HepG2 (cell line): ENCODE measurements around the gene ACSBG1. TPM values are rescaled to one million over a fixed set of nuclear protein-coding genes. Genes with fewer than 3 reads are reported as not detected.

ENCODE experiments used
- ATF6 ChIP-seq: sonication (generic); formaldehyde crosslinking; conservative IDR thresholded peaks from 2 replicates; pipeline ENCODE4 v1.4.0; 2020; ENCODE audit warnings: missing genetic modification reagents
- CCAR2 ChIP-seq: fragments of 200-400 bp; formaldehyde crosslinking; optimal IDR thresholded peaks from 2 replicates; pipeline ENCODE3; 2018; ENCODE audit warnings: low read depth, mild to moderate bottlenecking, low read length, moderate library complexity
- CEBPB ChIP-seq: IDR thresholded peaks from 2 replicates; pipeline ENCODE4 v1.6.1; 2011; ENCODE audit warnings: low read depth, low read length, improper control_type of control experiment, borderline replicate concordance
- ELF3 ChIP-seq: IDR thresholded peaks from 2 replicates; pipeline ENCODE4 v1.6.1; 2016; ENCODE audit warnings: missing genetic modification reagents, missing compliant biosample characterization
- GATAD1 ChIP-seq: IDR thresholded peaks from 2 replicates; pipeline ENCODE4 v1.6.1; 2016; ENCODE audit warnings: missing genetic modification reagents, missing compliant biosample characterization
- HMG20A ChIP-seq: IDR thresholded peaks from 2 replicates; pipeline ENCODE4 v1.6.1; 2016; ENCODE audit warnings: borderline replicate concordance
- JUN ChIP-seq: sonication (generic); formaldehyde crosslinking; IDR thresholded peaks from 2 replicates; pipeline ENCODE4 v1.4.0; 2020; ENCODE audit warnings: mild to moderate bottlenecking, missing genetic modification reagents
- MBD4 ChIP-seq: IDR thresholded peaks from 2 replicates; pipeline ENCODE4 v1.6.1; 2012; ENCODE audit warnings: low read length, inconsistent platforms, borderline replicate concordance
- MYNN ChIP-seq: sonication (generic); formaldehyde crosslinking; IDR thresholded peaks from 2 replicates; pipeline ENCODE4 v1.4.0; 2020; ENCODE audit warnings: mild to moderate bottlenecking, low read depth, missing genetic modification reagents
- NR2F2 ChIP-seq: IDR thresholded peaks from 2 replicates; pipeline ENCODE4 v1.6.1; 2012; ENCODE audit warnings: low read depth, inconsistent platforms, borderline replicate concordance
- SMC3 ChIP-seq: IDR thresholded peaks from 2 replicates; pipeline ENCODE4 v1.6.1; 2011; ENCODE audit warnings: low read length, improper control_type of control experiment
- TCF7 ChIP-seq: sonication (generic); IDR thresholded peaks from 2 replicates; pipeline ENCODE4 v1.6.1; 2016; ENCODE audit warnings: antibody characterized with exemption, low read depth
- TGIF2 ChIP-seq: IDR thresholded peaks from 2 replicates; pipeline ENCODE4 v1.6.1; 2016; ENCODE audit warnings: control low read depth, missing compliant biosample characterization
- ZNF207 ChIP-seq: fragments of 450-650 bp; IDR thresholded peaks from 2 replicates; pipeline ENCODE4 v1.6.1; 2016; ENCODE audit warnings: antibody characterized with exemption, borderline replicate concordance
- ZNF451 ChIP-seq: sonication (generic); formaldehyde crosslinking; IDR thresholded peaks from 2 replicates; pipeline ENCODE4 v1.5.0; 2020; ENCODE audit warnings: mild to moderate bottlenecking, missing genetic modification reagents
- ZNF704 ChIP-seq: sonication (generic); formaldehyde crosslinking; IDR thresholded peaks from 2 replicates; pipeline ENCODE4 v1.8.1; 2023; ENCODE audit warnings: mild to moderate bottlenecking, inconsistent platforms, moderate library complexity, missing genetic modification reagents, borderline replicate concordance
- polyA plus RNA-seq, 8 experiments: library from polyadenylated mRNA; depleted of rRNA in 3 of 8; stranded (reverse) in 7 of 8; unstranded in 1 of 8; fragments of >200 nt; fragmentation: Illumina TruSeq in 4 of 8; extraction: Trizol in 4 of 8; gene quantifications; 2 replicates each; pipeline versions ENCODE4 v1.2.1 to v1.2.3, GENCODE V29; 2011 to 2016; ENCODE audit warnings: low read depth in 4 of 8, missing spikeins in 1 of 8, mixed read lengths in 1 of 8; ENCODE audit not compliant: insufficient read depth in 1 of 8
- total RNA-seq, 5 experiments: library from RNA; depleted of rRNA; stranded (reverse); fragments of >200 nt; fragmentation: Illumina TruSeq; extraction: Trizol; gene quantifications; 2 replicates each; pipeline ENCODE4 v1.2.3, GENCODE V29; 2016; ENCODE audit warnings: low read depth in 1 of 5
- TF ChIP-seq, protein P1 (sequence below): IDR thresholded peaks from 2 replicates; pipeline ENCODE4 v1.6.1; 2012; ENCODE audit warnings: low read length, improper control_type of control experiment

ACSBG1 gene
- total and polyA plus RNA-seq, 2 of the 13 experiments (the other 11 are each of a cell fraction or from before 2014, with no cell fraction given), result 0.35 to 0.81 TPM

GRCh38 chr15:78149068-78149804 lies 85.1 kb downstream of the ACSBG1 start, which contains the start of gene IDH3A (continued):
- TF ChIP-seq MBD4 (no peak), ZNF451 (CRISPR knock-in tag) (0 out of 2 replicates have a peak, but pooled peaks have one; percentile 30), ZNF704 (CRISPR knock-in tag) (no peak), GATAD1 (peak; percentile 66), JUN (CRISPR knock-in tag) (0 out of 2 replicates have a peak, but pooled peaks have one; percentile 21), ZNF207 (no peak), ATF6 (no peak), HMG20A (CRISPR knock-in tag) (no peak), NR2F2 (no peak), CCAR2 (no peak), CEBPB (no peak), SMC3 (no peak), TCF7 (no peak), ELF3 (peak; percentile 91), MYNN (CRISPR knock-in tag) (no peak), TGIF2 (CRISPR knock-in tag) (peak; percentile 81)
- TF ChIP-seq, protein P1, sequence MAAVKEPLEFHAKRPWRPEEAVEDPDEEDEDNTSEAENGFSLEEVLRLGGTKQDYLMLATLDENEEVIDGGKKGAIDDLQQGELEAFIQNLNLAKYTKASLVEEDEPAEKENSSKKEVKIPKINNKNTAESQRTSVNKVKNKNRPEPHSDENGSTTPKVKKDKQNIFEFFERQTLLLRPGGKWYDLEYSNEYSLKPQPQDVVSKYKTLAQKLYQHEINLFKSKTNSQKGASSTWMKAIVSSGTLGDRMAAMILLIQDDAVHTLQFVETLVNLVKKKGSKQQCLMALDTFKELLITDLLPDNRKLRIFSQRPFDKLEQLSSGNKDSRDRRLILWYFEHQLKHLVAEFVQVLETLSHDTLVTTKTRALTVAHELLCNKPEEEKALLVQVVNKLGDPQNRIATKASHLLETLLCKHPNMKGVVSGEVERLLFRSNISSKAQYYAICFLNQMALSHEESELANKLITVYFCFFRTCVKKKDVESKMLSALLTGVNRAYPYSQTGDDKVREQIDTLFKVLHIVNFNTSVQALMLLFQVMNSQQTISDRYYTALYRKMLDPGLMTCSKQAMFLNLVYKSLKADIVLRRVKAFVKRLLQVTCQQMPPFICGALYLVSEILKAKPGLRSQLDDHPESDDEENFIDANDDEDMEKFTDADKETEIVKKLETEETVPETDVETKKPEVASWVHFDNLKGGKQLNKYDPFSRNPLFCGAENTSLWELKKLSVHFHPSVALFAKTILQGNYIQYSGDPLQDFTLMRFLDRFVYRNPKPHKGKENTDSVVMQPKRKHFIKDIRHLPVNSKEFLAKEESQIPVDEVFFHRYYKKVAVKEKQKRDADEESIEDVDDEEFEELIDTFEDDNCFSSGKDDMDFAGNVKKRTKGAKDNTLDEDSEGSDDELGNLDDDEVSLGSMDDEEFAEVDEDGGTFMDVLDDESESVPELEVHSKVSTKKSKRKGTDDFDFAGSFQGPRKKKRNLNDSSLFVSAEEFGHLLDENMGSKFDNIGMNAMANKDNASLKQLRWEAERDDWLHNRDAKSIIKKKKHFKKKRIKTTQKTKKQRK, result no peak
